Gastrocnemius medialis (tissue), 4 donors: Measurements from ENCODE around the gene CRYBG1. TPM values are rescaled to one million over a fixed set of nuclear protein-coding genes. Genes with fewer than 3 reads are reported as not detected.

Source experiments
- ATAC-seq, 2 donors: fragments of 150-250 bp; one replicate each; pipeline ENCODE4 v1.9.1; 2016
- DNase-seq, 2 donors: peaks; one replicate each; pipeline ENCODE4 v3.0.0-alpha.2; 2019
- H3K27ac ChIP-seq, 4 donors: fragments of 200-600 bp; sonication (generic); 1 replicate in 1 of 4; 2 replicates in 3 of 4; pipeline ENCODE4 v1.5.1; 2016 to 2018; ENCODE audit warnings: mild to moderate bottlenecking in 2 of 4, moderate library complexity in 1 of 4
- H3K27me3 ChIP-seq, 3 donors: fragments of 200-600 bp; sonication (generic) in 2 of 3; 1 replicate in 1 of 3; 2 replicates in 2 of 3; pipeline versions ENCODE4 v1.5.1 to v1.6.0; 2016 to 2019; ENCODE audit warnings: mild to moderate bottlenecking in 1 of 3, moderate library complexity in 1 of 3
- H3K36me3 ChIP-seq, 2 donors: fragments of 200-600 bp; sonication (generic) in 1 of 2; one replicate each; pipeline ENCODE4 v1.5.1; 2017 to 2018
- H3K4me1 ChIP-seq, 2 donors: fragments of 200-600 bp; sonication (generic) in 1 of 2; one replicate each; pipeline ENCODE4 v1.5.1; 2016 to 2017; ENCODE audit warnings: mild to moderate bottlenecking in 2 of 2
- H3K4me3 ChIP-seq, 4 donors: fragments of 200-600 bp; sonication (generic) in 3 of 4; 1 replicate in 1 of 4; 2 replicates in 3 of 4; pipeline ENCODE4 v1.5.1; 2016 to 2019; ENCODE audit warnings: mild to moderate bottlenecking in 2 of 4
- H3K9me3 ChIP-seq, 3 donors: fragments of 200-600 bp; sonication (generic) in 2 of 3; 1 replicate in 1 of 3; 2 replicates in 2 of 3; pipeline ENCODE4 v1.5.1; 2016 to 2019
- CTCF ChIP-seq, 5 experiments: fragments of 450-650 bp in 3 of 5; fragments of 200-600 bp in 2 of 5; sonication (generic) in 2 of 5; IDR thresholded peaks in 4 of 5; conservative IDR thresholded peaks in 1 of 5; 1 replicate in 4 of 5; 2 replicates in 1 of 5; pipeline ENCODE4 v1.5.1; 2016 to 2019; ENCODE audit warnings: antibody characterized with exemption in 5 of 5, mild to moderate bottlenecking in 3 of 5, moderate library complexity in 3 of 5
- POLR2A ChIP-seq, 2 donors: fragments of 450-650 bp; IDR thresholded peaks; one replicate each; pipeline ENCODE4 v1.6.1; 2017; ENCODE audit warnings: antibody characterized with exemption in 2 of 2, mild to moderate bottlenecking in 2 of 2, moderate library complexity in 2 of 2
- in situ Hi-C, 4 donors: fragments of 200-750 bp; cut with MboI; loops; one replicate each; pipeline versions ENCODE4 v1.15.0 to v1.8.0; 2017; ENCODE audit warnings: low sequenced_read_pairs in 4 of 4
- intact Hi-C: fragments of 100-400 bp; cut with DNase I; formaldehyde crosslinking; loops from one replicate; pipeline ENCODE4 v1.15.1; 2023; ENCODE audit warnings: low total_unique reads
- total RNA-seq, 4 donors: library from RNA; depleted of rRNA; stranded (reverse); fragments of >200 nt; gene quantifications; one replicate each; pipeline versions ENCODE4 v1.1.0 to v1.2.3, GENCODE V29; 2016

CRYBG1 gene
- total RNA-seq, 4 donors from 2014 or later: 0.98 to 1.5 (median 1.1) TPM

GRCh38 chr6:106325336-106326178, 35.0 kb upstream of the CRYBG1 start, which contains the start of gene ATG5:
Gene ATG5, minus strand, starts transcription at chr6:106325760. Its CDS starts 9,552 bp downstream, at chr6:106316208.
- ATAC-seq (peak; percentile 97), DNase-seq (peak; percentile 96 to 99)
- Histone ChIP-seq H3K27ac (peak within 1 kb of the TSS; percentile 86 to 93 (median 89)), H3K36me3 (no peaks in the 10 kb centered on the region), H3K27me3 (no peaks in the 10 kb centered on the region), H3K4me3 (peak within 1 kb of the TSS; percentile 71 to 90 (median 83)), H3K9me3 (no peaks in the 10 kb centered on the region), H3K4me1 (peaks cover 13 to 23% of the 10 kb centered on the region in 2 donors)
- in situ Hi-C loops (loop anchor here in 2 of 4 donors (25.0 kb wide), 2 partner anchors 237 to 662 kb away; no protein-coding TSS in a partner anchor), intact Hi-C loops (loop anchor here (10.0 kb wide), 1 partner anchor 231 kb away; no protein-coding TSS in a partner anchor)
- TF ChIP-seq CTCF (IDR thresholded peaks at IDR 0.05 in 4 of 5, conservative IDR thresholded peaks at IDR 0.05 in 1 of 5) (no peak), POLR2A (IDR thresholded peaks at IDR 0.05) (peak; percentile 64 to 74)

DNA sequence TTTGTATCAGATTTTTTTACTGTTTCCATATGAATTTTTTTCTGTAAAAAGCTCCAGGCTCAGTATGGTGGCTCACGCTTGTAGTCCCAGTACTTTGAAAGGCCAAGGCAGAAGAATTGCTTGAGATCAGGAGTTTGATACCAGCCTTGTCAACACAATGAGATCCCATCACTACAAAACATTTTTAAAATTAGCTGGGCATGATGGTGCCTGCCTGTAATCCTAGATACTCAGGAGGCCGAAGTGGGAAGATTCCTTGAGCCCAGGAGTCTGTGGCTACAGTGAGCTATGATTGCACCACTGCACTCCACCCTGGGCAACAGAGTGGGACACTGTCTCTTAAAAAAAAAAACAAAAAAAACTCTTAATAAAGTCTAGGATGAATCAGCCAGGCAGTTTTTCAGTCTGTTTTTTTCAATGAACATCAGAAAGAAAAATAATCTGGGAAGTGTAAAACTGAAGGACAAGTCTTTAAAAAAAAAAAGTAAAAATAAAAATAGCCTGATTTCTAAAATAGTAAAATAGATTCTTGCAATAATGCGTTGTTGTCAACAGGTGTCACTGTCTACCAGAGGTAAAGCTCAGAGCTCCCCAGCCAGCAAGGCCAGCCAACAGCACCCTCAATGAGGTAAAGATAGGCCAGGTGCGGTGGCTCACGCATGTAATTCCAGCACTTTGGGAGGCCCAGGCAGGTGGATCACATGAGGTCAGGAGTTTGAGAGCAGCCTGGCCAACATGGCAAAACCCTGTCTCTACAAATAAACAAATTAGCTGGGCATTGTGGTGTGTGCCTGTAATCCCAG, 25.7 kb upstream of the CRYBG1 start:
- Histone ChIP-seq H3K9me3 (peaks cover 0 to 3% (median 0%) of the 10 kb centered on the region in 3 donors), H3K4me3 (no peak overlapping the region), H3K36me3 (no peaks in the 10 kb centered on the region), H3K27ac (no peak overlapping the region), H3K27me3 (no peaks in the 10 kb centered on the region), H3K4me1 (no peaks in the 10 kb centered on the region)
- no peak for ATAC-seq
- DNase-seq: peak in 1 of 2 donors; percentile 14
- intact Hi-C loops (loop anchor here (5.0 kb wide), 2 partner anchors 232 to 642 kb away; no protein-coding TSS in a partner anchor), in situ Hi-C loops (loop anchor here in 3 of 4 donors (10.0 to 25.0 kb wide), 3 partner anchors 227 to 652 kb away; no protein-coding TSS in a partner anchor)
- TF ChIP-seq CTCF (IDR thresholded peaks at IDR 0.05 in 4 of 5, conservative IDR thresholded peaks at IDR 0.05 in 1 of 5): peak in 4 of 5 experiments; percentile 28 to 53 (median 46)
- TF ChIP-seq POLR2A (IDR thresholded peaks at IDR 0.05): no peak

DNA sequence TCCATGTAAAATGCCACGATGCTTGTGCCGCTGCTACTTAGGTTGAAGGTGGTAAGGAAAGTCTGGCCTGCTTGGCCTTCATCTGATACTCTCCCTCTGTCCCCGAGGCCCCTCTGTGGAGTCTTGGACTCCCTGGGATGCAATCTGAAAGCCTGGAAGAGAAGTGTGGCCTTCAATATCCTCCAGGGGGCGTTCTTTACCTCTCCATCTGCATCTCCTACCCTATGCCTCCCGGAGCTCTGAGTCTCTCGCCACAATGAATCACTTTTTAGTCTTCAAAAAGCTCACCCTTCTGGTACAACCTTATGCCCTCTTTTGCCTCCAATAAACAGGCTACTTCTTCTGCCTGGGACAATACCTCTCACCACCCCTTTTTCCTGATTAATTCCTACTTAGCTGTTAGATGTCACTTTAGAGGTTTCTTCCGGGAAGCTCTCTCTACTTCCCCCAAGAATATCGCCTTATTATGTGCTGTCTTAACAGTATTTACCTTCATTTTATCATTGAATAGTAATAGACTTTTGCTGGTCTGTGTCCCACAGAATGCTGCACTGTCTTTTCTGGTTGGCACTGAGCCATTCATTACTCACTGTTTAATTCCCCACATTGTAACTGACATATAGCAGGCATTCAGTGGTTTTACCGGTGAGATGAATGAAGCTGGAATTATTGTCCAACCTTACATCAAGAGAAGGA, 21.0 kb upstream of the CRYBG1 start:
- Histone ChIP-seq H3K9me3 (no peaks in the 10 kb centered on the region), H3K27me3 (no peaks in the 10 kb centered on the region), H3K27ac (no peak overlapping the region), H3K4me3 (no peak overlapping the region), H3K36me3 (no peaks in the 10 kb centered on the region), H3K4me1 (no peaks in the 10 kb centered on the region)
- in situ Hi-C loops: loop anchor here (10.0 to 25.0 kb wide), 3 partner anchors 223 to 648 kb away; no protein-coding TSS in a partner anchor
- TF ChIP-seq CTCF (IDR thresholded peaks at IDR 0.05 in 4 of 5, conservative IDR thresholded peaks at IDR 0.05 in 1 of 5) (peak in 3 of 5 experiments; percentile 36 to 61 (median 41)), POLR2A (IDR thresholded peaks at IDR 0.05) (no peak)
- intact Hi-C loops: loop anchor here (5.0 kb wide), 2 partner anchors 228 to 638 kb away; no protein-coding TSS in a partner anchor
- DNase-seq (peak in 1 of 2 donors; percentile 19), ATAC-seq (peak; percentile 52 to 80)

DNA sequence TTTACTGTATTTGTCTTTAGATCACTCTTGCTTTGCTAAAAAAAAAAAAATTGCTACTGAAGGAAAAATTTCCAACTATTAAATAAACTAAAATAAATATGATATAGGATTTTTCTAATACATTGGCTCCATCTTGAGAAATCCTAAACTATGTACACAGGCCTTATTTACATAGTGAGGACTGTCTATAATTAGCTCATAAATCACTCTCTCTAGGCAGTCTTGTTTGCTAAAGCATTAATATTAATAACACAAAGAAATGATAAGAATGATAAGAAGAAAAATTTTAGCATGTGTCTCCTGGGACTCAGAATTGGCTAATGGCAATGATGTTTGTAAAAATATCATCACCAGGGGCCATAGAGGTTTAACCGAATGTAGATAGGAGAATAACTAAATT, 13.3 kb upstream of the CRYBG1 start:
- no peak for TF ChIP-seq CTCF (IDR thresholded peaks at IDR 0.05 in 4 of 5, conservative IDR thresholded peaks at IDR 0.05 in 1 of 5)
- no peak for TF ChIP-seq POLR2A (IDR thresholded peaks at IDR 0.05)
- DNase-seq (no peak), ATAC-seq (no peak)
- Histone ChIP-seq H3K4me1 (no peaks in the 10 kb centered on the region), H3K9me3 (no peaks in the 10 kb centered on the region), H3K36me3 (no peaks in the 10 kb centered on the region), H3K4me3 (no peak overlapping the region), H3K27ac (no peak overlapping the region), H3K27me3 (no peaks in the 10 kb centered on the region)
- in situ Hi-C loops (loop anchor here in 3 of 4 donors (10.0 to 25.0 kb wide), 3 partner anchors 215 to 640 kb away; no protein-coding TSS in a partner anchor), intact Hi-C loops (no loop called here)
